Urothelium cell line (cell line): ENCODE results near the gene ME1.
"Not testable (repeated sequence)": the region's sequence is repeated elsewhere in the genome, so short reads cannot be mapped to it uniquely, and the experiment has no call there.

ENCODE experiments used
- DNase-seq: peaks from one replicate; pipeline ENCODE4 v3.0.0; 2011; ENCODE audit warnings: low spot score, mixed read lengths
- FAIRE-seq: peaks from 2 replicates; lab custom pipeline; 2011; peaks lifted over from hg19 to GRCh38; lab: Jason Lieb, UNC

Gene ME1

DNA sequence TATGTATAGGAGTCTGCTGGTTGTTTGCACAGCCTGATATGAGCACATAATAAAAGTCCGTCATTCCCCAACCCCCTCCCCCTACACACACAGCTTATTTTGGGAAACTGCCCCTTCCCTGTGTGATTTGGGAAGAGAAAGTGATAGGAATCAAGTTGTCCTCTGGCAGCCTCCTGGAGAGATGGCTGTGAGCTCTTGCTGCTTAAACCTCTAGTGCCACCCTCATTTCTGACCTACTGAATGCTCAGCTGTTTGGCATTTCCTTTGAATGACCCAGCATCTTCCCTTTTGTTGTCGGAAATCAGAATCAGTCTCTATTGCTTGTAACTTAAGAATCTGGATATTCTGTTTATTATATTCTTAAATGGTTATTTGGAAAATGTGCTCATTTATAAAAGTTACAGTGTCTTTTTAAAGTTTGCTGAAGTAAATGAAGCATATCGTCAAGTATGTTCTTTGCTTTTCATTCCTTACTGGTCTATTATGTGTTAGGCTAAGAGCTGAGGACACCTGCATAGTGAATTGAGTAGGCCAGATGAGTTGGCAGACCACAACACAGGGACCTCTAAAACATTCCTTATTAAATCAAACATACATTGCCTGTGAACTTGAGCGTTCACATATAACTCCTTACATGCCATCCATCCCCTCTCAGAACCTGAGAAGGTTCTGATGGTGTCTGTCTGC is 232.2 kb downstream of the ME1 start:
- DNase-seq (no peak), FAIRE-seq (no peak)

DNA sequence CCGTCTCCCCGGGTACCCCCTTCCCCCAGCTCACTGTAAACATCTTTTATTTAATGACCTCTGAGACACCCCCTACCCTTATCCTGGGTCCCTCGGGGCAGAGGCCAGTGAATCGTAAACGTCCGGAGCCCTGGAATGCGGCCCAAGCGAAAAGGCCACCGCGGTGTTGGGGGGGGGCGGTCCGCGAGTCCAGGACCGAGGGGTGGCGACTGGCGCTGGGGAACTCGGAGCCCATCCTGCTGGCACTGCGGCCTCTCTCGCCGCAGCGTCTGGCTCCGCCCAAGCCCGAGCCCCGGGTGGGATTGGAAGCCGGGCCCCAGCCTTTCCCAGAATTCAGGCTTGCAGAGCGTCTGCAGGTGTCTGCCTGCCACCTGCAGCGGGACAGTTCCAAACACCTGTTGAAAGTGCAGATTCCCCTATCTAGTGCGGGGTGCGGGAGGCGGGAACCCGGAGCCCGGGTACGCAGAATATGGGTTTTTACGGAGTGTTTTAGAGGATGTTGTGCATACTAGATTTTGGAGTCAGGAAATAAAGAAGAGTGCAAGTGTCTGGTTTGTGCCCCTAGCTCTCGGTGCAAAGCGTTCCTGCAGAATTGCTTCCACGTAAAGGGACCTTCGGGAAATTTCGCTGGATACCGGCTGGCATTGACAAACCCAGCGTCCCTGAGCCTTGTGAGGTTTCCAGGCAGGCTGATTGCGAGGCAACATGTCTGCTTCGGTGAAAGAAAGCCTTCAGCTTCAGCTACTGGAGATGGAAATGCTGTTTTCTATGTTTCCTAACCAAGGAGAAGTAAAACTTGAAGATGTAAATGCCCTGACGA is 236.9 kb downstream of the ME1 start:
- DNase-seq (peak; percentile 33), FAIRE-seq (no peak)

GRCh38 chr6:83192871-83193746 is 237.7 kb downstream of the ME1 start, which contains the start of the genes PGM3 and RWDD2A:
TSS of gene PGM3 (minus strand) at chr6:83193265. CDS start at chr6:83191012, 2,253 bp downstream.
TSS of gene RWDD2A (plus strand) at chr6:83193357. CDS start at chr6:83194452, 1,095 bp downstream.
- FAIRE-seq, result no peak
- DNase-seq, result peak; percentile 90

DNA sequence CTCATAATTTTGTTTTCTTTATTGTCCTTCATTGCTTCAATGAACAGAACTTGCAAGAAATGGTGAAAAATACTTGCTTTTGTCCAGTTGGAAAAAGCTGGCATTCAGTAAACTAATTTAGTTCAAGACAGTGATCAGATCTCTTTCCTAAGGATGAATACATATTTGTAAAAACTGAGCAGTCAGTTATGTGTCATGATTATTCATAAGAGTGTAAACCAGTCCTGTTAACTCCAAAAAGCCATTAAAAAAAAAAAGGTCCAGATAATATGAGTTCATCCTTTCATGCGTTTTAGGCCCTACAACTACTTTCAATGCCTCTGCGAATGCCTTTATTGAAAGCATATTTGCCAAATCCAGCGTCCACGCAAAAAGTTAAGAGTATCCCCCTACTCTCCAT is 238.4 kb downstream of the ME1 start:
- DNase-seq (no peak), FAIRE-seq (no peak)

GRCh38 chr6:83191974-83192373 is 238.9 kb downstream of the ME1 start:
- DNase-seq, FAIRE-seq: not testable (repeated sequence)

DNA sequence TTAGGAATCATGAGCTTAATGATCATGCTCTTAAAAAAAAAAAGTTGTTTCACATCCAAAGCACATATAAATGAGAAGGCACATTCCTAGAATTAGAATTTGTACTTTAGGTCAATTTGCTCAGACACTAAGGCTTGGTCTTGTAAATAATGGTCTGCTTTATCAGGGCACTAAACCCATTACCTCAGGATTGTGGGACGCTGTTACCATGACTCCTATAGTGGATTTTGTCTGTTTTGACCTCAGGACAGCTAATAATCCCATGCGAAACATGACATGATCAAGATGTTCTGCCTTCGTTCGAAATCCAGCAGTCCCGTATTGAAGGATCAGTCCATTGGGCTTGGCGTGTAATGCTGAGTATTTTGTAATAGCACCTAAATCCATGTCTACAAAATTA is 240.2 kb downstream of the ME1 start:
- FAIRE-seq, result no peak
- DNase-seq, result no peak

DNA sequence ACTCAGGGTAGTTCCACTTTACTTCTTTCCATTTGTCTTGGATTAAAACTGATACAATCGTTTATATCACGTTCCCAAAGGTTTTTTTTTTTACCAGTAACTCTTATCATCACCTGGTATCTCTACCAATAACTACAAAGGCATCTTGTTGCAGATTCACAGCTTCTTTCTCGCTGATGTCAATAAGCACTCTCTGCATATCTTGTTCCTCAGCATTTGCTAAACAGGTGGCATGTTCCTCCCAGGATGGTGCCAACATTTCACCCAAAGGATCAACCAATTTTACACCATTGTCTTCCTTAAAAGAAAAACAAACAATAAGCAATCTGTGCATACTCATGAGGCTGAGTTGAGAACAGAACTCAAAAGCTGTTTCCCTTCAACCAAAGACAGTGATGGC is 242.3 kb downstream of the ME1 start:
- FAIRE-seq, result no peak
- DNase-seq, result no peak

- FAIRE-seq (no peak), DNase-seq (no peak)
These were observed 245.8 kb downstream of the ME1 start for GRCh38 chr6:83185096-83185495.

DNA sequence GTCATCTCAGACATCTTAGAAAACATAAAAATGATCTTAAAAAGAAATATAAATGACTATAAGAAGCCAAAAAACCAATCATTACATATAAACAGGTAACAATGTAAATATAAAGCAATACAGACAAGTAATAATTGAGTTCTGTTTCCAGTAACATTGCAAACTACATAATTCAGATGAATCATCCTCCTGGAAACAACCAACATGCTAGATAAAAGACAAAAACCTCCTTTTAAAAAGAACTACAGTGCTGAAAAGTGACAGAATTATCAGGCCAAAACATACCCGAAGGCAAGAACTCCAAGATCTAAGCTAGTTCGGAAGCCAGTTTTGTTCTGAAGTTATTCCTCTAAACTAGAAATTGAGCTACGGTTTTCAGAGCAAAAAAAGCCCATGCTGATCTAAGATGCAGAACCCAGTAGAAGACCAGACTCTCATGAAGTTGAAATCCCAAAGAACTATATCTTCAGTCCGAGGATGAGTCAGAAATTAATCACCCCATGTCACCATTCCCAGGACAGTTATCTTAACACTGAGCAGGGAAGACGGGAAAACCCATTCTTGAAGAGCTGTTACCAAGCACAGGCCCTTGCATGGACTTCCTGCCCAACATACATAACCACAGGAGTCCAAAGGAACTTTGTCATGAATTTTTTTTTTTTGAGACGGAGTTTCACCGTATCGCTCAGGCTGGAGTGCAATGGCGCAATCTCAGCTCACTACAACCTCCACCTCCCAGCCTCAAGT is 247.6 kb downstream of the ME1 start:
- FAIRE-seq (no peak), DNase-seq (no peak)

- FAIRE-seq (no peak), DNase-seq (no peak)
These were observed 248.7 kb downstream of the ME1 start for GRCh38 chr6:83182114-83182513.

GRCh38 chr6:83180426-83180950 is 250.4 kb downstream of the ME1 start:
- no peak for FAIRE-seq
- DNase-seq, result no peak

DNA sequence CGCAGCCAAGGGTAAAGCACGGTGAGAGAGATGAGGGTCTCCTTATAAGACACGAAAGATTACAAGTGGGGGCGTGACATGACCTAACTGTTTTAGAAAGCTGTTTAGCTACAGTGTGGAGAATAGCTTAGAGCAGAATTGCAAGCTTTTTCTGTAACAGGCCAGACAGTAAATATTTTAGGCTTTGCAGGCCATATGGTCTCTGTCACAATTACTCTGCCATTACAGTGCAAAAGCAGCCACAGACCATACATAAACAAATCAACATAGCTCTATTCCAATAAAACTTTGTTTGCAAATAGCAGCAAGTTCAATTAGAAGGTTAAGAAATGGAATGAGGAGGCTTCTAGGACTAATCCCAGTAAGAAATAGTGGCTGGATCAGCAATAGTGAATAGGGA is 254.6 kb downstream of the ME1 start:
- DNase-seq (no peak), FAIRE-seq (no peak)

DNA sequence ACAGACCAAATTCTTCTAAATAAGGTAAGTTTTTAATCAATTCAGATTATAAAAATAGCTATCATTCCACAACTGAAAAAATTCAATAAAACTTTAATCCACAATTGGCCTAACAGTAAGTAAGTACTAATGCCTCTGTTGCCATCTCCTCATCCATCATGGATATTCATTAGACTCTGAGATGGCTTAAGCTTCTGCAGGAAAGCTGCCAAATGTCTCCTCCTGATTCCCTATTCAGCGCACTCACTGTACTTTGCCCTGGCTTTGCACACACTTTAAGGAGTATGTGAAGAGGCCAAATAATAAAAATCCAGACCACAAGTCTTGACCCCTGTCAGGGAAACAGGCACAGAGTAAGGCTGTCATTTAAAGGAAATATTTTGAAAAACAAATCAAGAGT is 261.3 kb downstream of the ME1 start:
- no peak for FAIRE-seq
- DNase-seq, result no peak

- DNase-seq (no peak), FAIRE-seq (no peak)
These were observed 261.7 kb downstream of the ME1 start for GRCh38 chr6:83169106-83169505.

- DNase-seq (no peak), FAIRE-seq (no peak)
These were observed 262.3 kb downstream of the ME1 start for GRCh38 chr6:83168556-83168955.

DNA sequence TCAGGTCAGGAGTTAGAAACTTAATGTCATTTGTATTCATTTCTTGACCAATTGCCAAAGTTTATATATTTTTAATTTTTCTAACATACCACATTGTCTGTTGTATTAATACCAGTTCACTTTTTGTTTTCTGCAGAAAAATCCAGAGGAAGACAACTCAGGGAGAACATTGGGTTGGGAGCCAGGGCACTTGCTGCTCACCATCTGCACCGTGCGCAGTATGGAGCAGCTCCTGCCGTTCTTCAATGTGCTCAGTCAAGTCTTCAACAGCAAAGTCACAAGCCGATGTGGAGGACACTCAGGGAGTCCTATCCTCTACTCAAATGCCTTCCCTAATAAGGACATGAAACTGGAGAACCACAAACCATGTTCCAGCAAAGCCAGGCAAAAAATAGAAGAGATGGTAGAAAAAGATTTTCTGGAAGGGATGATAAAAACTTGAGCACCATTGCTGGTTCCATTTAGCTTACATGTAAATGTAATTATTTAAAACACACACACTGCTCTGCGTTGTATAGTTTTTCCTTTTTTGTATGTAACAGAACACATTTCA is 263.0 kb downstream of the ME1 start:
- FAIRE-seq (no peak), DNase-seq (no peak)
